Stomach (tissue), 4 donors: Measurements from ENCODE around the gene SERPINB1.

Source experiments
- EP300 ChIP-seq: sonication (generic); formaldehyde crosslinking; IDR thresholded peaks from one replicate; pipeline ENCODE4 v1.6.1; 2017; ENCODE audit warnings: antibody characterized with exemption
- POLR2A ChIP-seq, 4 donors: fragments of 450-650 bp; IDR thresholded peaks; one replicate each; pipeline ENCODE4 v1.6.1; 2016; ENCODE audit warnings: antibody characterized with exemption in 4 of 4, control low read depth in 2 of 4, mild to moderate bottlenecking in 1 of 4, moderate library complexity in 1 of 4
- POLR2AphosphoS5 ChIP-seq, 3 donors: sonication (generic); formaldehyde crosslinking; IDR thresholded peaks; one replicate each; pipeline ENCODE4 v1.6.1; 2016; ENCODE audit warnings: antibody characterized with exemption in 3 of 3
- TF ChIP-seq, protein P1 (sequence below), 7 experiments: fragments of 450-650 bp in 4 of 7; fragments of 200-600 bp in 3 of 7; sonication (generic) in 3 of 7; IDR thresholded peaks; one replicate each; pipeline ENCODE4 v1.5.1; 2016 to 2019; ENCODE audit warnings: antibody characterized with exemption in 7 of 7, control low read depth in 2 of 7, mild to moderate bottlenecking in 1 of 7

DNA sequence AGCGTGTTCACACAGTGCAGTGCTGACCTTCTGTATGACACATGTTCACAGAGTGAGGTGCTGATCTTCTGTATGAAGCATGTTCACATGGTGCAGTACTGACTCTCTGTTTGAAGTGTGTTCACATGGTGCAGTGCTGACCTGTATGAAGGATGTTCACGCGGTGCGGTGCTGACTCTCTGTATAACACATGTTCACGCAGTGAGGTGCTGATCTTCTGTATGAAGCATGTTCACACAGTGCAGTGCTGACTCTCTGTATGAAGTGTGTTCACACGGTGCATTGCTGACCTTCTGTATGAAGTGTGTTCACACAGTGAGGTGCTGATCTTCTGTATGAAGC lies 10.8 kb upstream of the SERPINB1 start:
- no peak for TF ChIP-seq EP300
- TF ChIP-seq POLR2A (IDR thresholded peaks at IDR 0.05) = no peak
- TF ChIP-seq, protein P1, sequence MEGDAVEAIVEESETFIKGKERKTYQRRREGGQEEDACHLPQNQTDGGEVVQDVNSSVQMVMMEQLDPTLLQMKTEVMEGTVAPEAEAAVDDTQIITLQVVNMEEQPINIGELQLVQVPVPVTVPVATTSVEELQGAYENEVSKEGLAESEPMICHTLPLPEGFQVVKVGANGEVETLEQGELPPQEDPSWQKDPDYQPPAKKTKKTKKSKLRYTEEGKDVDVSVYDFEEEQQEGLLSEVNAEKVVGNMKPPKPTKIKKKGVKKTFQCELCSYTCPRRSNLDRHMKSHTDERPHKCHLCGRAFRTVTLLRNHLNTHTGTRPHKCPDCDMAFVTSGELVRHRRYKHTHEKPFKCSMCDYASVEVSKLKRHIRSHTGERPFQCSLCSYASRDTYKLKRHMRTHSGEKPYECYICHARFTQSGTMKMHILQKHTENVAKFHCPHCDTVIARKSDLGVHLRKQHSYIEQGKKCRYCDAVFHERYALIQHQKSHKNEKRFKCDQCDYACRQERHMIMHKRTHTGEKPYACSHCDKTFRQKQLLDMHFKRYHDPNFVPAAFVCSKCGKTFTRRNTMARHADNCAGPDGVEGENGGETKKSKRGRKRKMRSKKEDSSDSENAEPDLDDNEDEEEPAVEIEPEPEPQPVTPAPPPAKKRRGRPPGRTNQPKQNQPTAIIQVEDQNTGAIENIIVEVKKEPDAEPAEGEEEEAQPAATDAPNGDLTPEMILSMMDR (IDR thresholded peaks at IDR 0.05) = no peak
- TF ChIP-seq POLR2AphosphoS5 (IDR thresholded peaks at IDR 0.05) = no peak
